Activated CD4-positive, alpha-beta T cell treated with anti-CD3 and anti-CD28 coated beads, Interleukin-2, amount 50 U/mL, for 4 hours (primary cell): Measurements from ENCODE around the gene LIX1.
"Not testable (repeated sequence)": the region's sequence is repeated elsewhere in the genome, so short reads cannot be mapped to it uniquely, and the experiment has no call there.

ENCODE experiments used
- DNase-seq, 2 experiments: peaks; one replicate each; pipeline ENCODE4 v3.0.0-alpha.2; 2020

Gene LIX1

DNA sequence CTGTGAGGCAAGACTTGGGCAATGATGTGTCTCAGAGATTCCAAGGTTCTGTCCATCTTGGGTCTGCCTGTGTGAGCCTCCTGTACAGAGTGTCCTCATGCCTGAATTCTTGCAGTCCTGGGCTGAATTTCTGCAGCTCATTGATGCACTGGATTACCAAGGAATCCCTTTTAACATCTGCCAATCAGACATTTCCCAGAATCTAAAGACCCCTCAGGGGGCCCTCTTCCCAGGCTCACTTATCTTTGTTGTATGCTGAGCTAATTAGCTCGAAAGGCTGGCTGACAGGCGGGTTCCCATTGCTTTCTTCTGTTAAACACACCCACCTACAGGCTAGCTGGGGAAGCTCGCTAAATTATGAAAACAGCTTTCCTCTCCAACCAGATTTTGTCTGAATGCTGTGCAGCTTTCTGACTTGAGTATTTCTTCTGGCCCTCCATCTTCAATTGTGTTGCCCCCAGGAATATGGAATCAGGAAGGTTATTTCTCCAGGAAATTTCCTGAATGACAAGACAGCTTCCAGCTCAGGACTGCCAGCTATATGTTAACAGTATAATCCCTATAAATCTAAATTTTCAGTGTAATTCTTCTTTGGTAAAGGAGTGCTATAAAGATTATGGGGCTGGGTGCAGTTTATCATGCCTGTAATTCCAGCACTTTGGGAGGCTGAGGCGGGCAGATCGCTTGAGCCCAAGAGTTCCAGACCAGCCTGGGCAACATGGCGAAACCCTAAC, at the start of gene LIX1:
LIX1 (minus strand) TSS at position 91 of the 734 bp plus-strand sequence; CDS start at position 56, 35 bp downstream.
- peak in 1 of 2 experiments; percentile 4 for DNase-seq

DNA sequence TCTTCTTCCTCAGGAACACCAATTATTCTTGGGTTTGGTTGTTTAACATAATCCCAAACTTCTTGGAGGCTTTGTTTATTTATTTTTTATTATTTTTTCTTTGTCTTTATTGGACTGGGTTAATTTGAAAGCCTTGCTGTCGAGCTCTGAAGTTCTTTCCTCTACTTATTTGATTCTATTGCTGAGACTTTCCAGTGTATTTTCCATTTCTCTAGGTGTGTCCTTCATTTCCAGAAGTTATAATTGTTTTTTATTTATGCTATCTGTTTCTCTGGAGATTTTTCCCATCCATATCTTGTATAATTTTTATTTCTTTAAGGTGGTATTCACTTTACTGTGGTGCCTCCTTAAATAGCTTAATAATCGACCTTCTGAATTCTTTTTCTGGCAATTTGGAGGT, 49.5 kb upstream of the LIX1 start:
- DNase-seq = no peak

DNA sequence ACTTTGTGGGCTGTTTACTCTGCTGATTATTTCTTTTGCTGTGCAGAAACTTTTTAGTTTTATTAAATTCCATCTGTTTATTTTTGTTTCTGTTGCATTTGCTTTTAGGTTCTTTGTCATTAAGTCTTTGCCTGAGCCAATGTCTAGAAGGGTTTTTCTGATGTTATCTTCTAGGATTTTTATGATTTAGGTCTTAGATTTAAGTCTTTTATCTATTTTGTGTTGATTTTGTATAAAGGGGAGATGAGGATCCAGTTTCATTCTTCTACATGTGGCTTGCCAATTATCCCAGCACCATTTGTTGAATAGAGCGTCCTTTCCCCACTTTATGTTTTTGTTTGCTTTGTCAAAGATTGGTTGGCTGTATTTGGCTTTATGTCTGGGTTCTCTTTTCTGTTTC, 47.1 kb upstream of the LIX1 start:
- not testable (repeated sequence) for DNase-seq

DNA sequence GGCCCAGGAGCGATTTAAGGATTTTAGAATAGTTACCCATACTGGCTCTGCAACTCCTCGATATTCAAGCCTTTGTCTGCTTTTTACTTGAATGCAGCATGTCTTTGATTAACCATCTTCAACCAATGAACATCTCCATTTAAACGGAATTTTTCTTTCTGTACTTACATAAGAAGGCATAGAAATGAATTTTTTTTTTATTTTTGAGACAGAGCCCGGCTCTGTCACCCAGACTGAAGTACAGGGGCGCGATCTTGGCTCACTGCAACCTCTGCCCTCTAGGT, 41.5 kb upstream of the LIX1 start:
- DNase-seq = no peak

DNA sequence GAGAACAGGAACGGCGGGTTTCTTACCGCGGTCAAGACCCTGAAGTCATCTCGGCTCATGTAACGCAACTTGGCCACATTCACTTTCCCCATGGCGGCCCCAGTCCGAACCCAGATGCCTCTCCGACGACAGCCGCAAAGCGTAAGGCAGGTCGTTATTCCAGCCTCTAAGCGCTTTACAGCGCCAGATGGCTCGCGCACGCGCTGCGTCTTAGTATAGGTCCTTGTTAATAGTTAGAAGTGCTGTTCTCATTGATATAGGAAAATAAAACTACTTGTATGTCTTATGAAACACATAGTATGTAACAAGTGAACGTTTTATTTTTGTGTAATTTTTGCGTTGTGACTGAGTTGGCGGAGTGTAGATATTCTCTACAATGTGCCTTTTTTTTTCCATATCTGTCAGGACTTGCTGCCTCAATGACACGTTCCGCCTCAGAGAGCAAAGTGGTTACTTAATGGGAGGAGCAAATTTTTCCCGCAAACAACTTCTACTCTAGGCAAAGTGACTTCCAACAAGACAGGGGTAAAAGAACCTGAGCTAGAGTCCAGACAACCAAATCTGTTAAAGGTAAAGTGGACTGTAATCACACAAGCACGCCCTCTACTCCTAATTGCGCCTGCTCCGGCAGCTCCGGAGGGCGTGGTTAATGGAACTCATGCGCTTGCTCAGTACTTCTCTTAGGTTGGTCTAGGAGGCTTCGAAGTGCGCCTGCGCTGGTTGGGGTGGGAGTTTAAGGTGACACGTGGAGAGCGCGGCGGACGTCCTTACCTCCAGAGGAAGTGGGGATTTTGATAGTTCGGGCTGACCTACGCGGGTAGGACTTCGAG, 40.9 kb upstream of the LIX1 start, which contains the start of gene RIOK2:
RIOK2 (minus strand) TSS at position 148 of the 830 bp plus-strand sequence; CDS start at position 92, 56 bp downstream.
- DNase-seq = peak; percentile 93 to 95

DNA sequence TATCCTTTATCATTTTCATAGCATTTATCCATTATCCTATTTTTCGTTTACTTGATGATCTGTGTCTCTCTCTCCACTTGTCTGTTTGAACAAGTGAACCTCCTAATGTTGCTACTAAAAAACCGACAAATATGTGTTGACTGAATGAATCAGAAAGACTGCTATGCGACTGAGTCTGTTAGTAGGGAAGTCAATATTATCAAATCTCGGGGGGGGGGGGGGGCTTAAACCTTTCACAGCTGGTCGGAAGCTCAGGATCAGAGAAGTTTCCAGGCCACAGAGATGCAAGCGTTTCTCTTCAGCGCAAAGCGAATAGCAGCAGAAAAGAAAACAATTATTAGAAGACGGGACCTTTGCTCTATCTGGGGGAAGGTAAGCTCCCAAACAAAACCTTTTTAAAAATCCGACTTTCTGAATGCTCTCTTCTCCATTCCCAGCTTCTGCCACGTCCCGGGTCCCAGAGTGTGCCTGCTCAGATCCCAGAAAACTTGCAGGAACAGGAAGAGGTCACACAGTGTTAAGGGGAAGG, 40.2 kb upstream of the LIX1 start:
- no peak for DNase-seq

DNA sequence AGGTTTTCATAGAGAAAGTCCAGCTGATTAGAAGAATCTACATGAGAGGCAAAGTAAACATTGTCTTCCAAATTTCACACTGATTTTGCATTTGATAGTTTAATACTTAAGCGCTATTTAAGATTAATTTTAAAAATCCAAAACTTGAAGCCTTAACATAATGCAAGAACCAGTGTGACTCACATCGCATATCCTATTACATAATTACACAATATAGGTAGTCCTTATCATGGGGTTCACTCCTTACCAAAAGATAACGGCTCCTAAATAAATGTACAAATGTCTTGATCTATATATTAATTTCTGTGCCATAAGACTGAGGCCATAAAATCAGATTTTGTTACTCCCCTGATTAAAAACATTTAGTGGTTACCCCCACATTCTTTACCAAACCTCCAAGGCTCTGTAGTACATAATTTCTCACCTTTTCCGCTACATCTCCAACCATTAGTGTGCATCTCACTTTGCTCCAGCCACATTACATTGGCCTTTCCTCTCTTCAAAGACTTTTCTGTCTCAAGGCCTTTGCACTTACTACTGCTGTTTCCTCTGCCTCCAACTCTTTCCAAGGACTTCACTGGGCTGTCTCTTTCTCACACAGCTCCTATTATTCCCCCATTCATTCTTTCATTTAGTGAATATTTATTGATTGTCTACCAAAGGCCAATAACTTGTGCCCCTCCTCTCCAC, 39.6 kb upstream of the LIX1 start:
- no peak for DNase-seq

DNA sequence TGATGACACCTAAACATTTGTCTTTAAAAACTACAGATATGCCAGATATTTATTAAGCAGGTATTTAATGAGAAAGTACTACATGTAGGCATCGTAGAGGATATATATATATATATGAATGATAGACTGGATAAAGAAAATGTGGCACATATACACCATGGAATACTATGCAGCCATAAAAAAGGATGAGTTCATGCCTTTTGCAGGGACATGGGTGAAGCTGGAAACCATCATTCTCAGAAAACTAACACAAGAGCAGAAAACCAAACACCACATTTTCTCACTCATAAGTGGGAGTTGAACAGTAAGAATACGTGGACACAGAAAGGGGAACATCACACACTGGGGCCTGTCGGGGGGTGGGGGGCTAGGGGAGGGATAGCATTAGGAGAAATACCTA, 37.0 kb upstream of the LIX1 start:
- not testable (repeated sequence) for DNase-seq

DNA sequence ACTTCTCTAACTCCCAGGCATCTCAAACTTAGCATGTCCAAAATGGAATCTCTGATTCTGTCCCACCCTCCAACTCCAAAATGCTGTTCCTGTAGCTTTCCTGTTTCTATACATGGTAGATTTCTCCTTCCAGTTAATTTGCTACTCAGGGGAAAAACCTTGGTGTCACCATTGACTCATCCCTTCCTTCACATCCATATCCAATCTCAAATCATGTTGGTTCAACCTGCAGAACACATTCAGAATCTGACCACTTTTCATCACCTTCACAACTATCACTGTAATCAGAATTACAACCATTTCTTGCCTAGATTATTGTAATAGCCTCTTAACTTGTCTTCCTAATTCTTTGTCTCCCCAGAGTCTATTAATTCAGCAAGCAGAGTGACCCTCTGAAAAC, 29.8 kb upstream of the LIX1 start:
- DNase-seq = no peak

DNA sequence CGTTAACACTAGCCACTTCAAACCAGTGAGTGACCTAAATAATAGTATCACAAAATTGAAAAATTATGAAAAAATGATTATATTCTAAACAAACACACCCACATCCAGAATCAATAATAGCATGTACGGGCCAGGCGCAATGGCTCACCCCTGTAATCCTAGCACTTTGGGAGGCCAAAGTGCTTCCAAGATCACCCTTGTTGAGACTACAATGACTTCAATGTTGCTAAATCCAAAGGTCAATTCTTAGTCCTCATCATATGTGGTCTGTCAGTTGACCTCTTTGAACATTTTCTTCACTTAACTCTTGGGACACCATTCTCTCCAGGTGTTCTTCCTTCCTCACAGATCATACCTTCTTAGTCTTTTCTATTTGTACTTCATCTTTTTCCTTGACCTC, 29.3 kb upstream of the LIX1 start:
- no peak for DNase-seq

DNA sequence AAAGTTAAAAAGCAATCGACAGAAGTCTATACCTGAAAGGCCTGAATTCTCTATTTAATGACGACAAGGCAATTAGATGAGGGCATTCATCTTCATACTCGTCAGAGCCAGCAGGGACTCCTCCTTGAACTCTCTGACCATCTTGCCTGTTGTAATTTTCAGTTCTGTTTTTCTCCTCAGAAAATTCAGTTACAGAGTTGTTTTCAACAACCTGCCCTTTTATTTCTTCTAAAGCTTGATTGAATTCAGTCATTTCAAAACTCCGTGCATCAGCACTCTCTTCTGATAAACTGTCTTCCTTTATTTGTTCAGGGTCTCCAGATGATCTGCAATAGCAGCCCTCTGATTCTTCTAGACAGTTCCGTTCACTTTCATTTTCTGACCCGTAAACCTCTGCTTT, 25.0 kb upstream of the LIX1 start:
- DNase-seq = no peak

DNA sequence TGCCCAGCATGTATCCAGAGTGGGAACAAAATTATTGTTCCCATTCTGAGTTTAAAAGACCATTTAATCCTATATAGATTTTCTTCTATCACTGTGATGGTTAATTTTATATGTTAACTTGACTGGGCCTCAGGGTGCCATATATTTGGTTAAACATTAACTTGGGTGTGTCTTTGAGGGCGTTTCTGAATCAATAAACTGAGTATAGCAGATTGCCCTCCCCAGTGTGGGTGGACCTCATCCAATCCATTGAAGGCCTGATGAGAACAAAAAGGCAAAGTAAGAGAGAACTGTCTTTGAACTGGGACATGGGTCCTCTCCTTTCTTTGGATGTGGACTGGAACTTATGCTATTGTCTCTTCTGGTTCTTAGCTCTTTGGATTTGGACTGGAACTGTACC, 23.3 kb upstream of the LIX1 start:
- DNase-seq = no peak

DNA sequence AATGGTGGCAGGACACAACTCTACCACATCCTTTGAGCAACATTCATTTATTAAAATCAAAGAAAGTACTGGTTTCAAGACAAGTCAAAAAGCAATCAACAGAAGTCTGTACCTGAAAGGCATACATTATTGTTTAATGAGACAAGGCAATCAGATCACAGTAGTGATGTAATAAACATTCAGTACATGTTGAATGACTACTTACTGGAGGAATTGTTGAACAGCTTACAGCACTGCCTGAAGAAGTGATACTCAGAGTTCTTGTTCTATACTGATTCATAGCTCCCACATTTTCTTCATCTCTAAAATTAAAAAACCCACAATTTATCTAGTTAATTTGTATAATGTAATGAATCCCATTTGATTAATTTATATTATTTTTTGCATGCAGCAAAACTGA, 22.4 kb upstream of the LIX1 start:
- DNase-seq = no peak

DNA sequence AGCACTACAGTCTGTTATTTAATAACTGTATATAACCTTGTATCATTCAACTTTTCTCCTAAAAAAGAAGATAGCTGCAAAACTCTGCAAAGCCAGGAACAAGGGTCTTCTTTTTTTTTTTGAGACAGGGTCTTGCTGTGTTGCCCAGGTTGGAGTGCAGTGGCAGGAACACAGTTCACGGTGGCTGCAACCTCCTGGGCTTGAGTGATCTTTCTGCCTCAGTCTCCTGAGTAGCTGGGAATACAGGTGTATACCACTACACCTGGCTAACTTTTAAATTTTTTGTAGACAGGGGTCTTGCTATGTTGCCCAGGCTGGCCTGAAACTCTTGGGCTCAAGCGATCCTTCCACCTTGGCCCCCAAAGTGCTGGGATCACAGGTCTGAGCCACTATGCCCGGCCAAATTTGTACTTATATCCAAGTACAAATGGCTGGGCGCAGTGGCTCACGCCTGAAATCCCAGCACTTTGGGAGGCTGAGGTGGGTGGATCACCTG, 21.4 kb upstream of the LIX1 start:
- no peak for DNase-seq

DNA sequence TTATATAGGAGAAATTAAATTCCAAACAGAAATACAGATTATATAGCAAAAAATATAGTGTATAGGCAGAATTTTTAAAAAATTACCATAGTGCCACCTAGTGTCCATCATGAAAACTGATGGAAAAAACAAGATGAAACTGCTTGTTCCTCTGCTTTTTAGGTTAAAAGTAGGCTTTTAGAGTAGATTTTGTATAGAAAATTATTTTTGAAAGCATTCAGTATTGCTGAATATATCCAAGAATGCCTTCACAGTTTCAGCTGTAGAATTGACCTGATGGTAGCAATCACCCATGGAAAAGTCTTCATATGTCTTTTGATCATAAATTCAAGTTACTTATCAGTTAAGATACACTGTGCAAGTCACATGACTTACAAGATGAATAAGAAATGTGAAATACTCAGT, 21.0 kb upstream of the LIX1 start:
- no peak for DNase-seq

DNA sequence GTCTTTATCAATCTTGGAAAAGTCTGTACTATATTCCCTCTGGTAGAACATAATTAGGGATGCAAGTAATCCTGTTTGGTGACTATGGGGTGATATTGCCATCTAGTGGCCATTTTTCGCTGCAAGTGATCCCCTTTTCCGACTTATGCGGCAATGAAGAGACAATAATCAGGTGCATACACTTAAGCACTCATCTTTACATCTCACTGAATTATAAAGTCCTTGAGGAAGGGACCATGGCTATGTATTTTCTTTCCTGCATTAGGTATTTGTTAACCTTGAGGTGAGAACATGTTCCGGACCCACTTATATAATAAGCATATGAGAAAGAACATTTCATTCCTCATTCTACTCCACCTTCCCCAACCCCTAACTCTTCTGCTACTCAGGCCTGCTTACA, 19.6 kb upstream of the LIX1 start:
- peak; percentile 25 to 36 for DNase-seq

DNA sequence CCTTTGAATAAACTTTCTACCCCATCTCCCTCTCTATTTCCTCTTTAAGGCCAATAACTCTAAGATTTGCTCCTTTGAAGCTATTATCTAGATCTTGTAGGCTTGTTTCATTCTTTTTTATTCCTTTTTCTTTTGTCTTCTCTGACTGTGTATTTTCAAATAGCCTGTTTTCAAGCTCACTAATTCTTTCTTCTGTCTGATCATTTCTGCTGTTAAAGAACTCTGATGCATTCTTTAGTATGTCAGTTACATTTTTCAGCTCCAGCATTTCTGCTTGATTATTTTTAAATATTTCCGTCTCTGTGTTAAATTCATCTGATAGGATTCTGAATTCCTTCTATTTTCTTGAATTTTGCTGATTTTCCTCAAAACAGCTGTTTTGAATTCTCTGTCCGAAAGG, 15.3 kb upstream of the LIX1 start:
- no peak for DNase-seq

DNA sequence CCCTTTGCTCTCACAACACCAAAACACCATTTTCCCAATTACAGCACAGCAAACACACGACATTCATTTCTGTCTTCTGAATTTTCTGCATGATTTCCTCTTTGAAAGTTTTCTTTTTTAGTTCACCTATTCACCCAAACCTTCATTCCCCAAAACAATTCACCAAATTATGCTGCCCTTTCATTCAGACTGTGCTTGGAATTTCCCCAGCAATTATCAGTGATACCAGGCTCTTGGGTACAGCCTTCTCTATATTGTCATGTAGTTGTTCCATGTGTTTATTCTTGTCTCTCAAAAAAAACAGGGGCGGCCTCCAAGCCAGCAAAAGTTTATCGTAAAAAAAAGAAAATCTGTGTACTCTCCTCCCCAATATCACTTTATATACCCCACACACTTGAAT, 9.0 kb upstream of the LIX1 start:
- DNase-seq = no peak

DNA sequence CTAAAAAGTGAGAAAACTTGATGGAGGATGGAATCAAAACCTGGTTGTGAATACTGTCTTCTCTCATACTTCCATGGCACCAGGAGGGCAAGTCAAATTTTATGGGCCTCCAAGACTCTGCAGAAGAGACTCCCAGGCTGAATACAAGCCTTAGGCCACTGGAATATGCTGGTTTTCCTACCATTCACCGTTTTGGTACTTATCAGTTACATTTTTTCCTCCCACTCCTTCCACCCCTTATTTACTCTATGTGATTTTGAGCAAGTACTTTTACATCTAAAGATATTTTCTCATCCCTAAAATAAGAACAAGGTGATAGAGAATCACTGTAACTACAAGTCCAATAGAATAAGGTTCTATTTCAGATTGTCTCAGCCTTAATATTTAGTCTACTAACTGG, 8.0 kb upstream of the LIX1 start:
- no peak for DNase-seq

DNA sequence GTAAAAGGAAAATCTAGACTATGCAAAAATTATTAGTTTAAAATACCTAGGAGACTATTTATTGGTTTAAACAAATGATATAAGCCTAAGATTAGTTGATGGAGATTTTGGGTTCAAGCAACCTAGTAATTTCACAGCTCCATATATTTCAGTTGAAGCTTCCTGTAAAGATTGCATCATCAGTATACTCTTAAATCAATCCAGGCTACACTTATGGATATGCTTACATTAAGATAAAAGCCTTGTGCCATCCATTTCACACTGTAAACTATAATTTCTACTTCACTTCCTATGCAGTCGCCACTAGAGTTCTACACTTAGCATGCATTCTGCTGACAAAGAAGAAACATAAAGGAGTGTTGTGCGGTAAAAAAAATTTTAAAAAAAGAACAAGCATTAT, 7.3 kb upstream of the LIX1 start:
- DNase-seq = no peak

DNA sequence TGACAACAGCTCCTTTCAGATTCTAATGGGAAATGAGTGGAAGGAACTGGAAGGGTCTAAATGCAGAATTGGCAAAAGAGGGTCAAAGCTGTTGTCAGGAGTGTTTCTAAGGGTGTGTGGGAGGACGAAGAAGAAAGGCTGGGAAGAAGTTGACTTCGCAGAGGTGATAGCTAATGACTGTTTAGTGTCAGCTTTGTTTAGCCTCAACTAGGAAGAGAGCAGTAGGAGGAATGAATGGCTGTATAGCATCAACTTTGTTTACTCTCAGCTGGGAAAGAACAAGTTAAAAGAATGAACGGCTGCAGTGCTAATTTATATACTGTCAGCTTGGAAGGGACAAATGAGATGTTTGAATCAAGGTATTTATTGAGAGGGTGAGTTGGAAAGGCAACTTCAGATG, 5.9 kb upstream of the LIX1 start:
- no peak for DNase-seq

DNA sequence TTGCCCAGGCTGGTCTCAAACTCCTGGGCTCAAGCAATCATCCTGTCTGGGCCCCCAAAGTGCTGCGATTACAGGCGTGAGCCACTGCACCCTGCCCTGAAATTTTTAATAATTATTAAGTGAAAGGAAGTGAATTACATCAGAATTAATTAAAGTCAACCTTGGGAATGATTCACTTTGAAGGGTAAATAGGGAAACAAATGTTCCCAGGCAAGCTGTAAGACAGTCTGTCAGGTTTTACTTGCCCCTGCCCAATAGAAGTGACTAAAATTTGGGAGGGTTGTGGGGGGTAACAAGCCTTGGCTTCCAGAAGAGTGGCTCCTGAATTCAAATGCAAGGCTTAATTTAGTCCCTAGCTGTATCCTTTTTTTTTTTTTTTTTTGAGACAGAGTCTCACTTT, 1.3 kb upstream of the LIX1 start:
- DNase-seq = no peak

DNA sequence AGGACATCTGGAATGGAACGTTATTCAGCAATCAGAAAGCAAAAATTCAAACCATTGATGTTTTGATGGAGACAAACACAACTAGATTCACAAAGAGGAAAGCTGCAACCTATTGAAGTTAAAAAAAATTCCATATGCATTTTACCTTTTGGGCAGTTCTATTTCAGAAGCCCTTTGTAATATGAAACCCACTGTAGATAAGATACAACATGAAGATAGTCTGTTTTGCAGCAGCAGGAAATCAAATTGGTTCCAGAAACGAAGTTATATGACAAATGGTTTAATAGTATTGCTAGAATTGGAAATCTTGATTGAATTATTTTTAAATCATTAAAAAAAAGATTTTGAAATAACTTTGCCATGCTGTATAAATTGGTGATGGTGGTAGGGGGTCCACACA, 872 bp downstream of the LIX1 start:
- no peak for DNase-seq

DNA sequence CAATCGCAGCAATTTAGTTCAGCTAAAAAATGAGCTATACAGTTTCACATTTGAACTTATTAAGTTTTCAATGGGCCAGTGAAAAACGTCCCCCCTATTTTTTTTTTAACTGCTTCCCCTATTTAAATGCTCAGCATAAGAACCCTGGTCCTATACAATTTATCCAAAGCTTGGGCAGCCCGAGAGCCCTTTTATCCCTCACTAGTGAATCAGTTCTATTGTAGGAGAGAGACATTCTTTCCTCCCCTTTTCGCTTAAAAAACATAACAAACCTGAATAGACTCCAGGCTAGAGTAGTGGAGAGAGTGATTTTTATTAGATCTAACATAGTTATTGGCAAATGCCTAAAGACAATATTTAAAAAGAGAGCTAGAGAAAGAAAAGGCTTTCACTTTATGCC, 1.4 kb downstream of the LIX1 start:
- no peak for DNase-seq
